Gastroesophageal sphincter (tissue), 3 donors: ENCODE results near the gene CD34.

Source experiments
- EP300 ChIP-seq: sonication (generic); formaldehyde crosslinking; IDR thresholded peaks from one replicate; pipeline ENCODE4 v1.6.1; 2017; ENCODE audit warnings: antibody characterized with exemption, mild to moderate bottlenecking
- POLR2A ChIP-seq, 2 donors: fragments of 450-650 bp; IDR thresholded peaks; one replicate each; pipeline ENCODE4 v1.6.1; 2017; ENCODE audit warnings: antibody characterized with exemption in 2 of 2, mild to moderate bottlenecking in 2 of 2, moderate library complexity in 1 of 2
- POLR2AphosphoS5 ChIP-seq: sonication (generic); formaldehyde crosslinking; IDR thresholded peaks from one replicate; pipeline ENCODE4 v1.6.1; 2017; ENCODE audit warnings: antibody characterized with exemption
- TF ChIP-seq, protein P1 (sequence below), 4 experiments: fragments of 200-600 bp in 2 of 4; fragments of 450-650 bp in 2 of 4; sonication (generic) in 1 of 4; IDR thresholded peaks; one replicate each; pipeline ENCODE4 v1.5.1; 2017 to 2019; ENCODE audit warnings: antibody characterized with exemption in 4 of 4, mild to moderate bottlenecking in 2 of 4, moderate library complexity in 2 of 4

DNA sequence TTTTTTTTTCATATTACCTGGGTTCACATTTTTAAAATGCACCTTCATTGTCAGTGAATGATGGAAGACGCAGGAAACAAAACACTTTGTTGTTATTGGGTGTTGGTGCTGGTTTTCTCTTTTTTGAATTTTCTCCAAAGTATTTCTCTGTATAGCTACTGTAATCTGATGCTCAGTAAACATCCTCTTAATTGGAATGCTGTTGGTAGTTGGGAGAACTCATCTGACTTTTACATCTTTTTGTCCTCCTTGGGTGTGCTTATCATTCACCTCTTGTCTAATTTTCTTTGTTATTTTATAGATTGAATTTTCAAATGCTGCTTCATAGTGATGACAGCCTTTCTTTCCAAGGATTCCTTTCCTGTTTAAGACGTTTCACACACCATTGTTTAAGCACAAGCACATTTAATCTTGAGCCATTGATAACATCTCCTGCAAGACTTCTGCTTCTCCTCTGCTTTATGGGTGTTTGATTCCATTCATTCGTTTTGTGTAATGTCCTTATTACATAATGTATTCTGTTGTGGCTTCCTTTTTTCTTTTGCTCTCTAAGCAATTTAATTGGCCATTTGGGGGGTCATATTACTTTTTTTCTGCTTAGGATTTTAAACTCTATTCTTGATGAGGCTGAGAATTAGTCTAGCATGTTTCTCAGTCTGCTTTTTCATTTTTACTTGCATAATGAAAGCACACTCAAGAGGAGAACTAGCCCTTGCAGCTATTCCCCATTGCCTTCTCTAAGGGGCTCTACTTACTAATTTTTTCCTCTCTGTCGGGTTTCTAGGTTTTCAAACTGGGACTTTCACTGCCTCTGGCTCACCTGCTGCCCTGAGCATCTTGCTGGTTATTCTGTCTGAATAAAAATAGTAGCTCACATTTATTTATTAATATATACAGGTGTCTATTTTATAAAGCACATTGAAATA is 42.0 kb upstream of the CD34 start:
- TF ChIP-seq, protein P1, sequence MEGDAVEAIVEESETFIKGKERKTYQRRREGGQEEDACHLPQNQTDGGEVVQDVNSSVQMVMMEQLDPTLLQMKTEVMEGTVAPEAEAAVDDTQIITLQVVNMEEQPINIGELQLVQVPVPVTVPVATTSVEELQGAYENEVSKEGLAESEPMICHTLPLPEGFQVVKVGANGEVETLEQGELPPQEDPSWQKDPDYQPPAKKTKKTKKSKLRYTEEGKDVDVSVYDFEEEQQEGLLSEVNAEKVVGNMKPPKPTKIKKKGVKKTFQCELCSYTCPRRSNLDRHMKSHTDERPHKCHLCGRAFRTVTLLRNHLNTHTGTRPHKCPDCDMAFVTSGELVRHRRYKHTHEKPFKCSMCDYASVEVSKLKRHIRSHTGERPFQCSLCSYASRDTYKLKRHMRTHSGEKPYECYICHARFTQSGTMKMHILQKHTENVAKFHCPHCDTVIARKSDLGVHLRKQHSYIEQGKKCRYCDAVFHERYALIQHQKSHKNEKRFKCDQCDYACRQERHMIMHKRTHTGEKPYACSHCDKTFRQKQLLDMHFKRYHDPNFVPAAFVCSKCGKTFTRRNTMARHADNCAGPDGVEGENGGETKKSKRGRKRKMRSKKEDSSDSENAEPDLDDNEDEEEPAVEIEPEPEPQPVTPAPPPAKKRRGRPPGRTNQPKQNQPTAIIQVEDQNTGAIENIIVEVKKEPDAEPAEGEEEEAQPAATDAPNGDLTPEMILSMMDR (IDR thresholded peaks at IDR 0.05), result no peak
- no peak for TF ChIP-seq POLR2A (IDR thresholded peaks at IDR 0.05)
- TF ChIP-seq POLR2AphosphoS5, result no peak
- no peak for TF ChIP-seq EP300
